Measurements from ENCODE around the gene ABCD4. TPM values are rescaled to one million over a fixed set of nuclear protein-coding genes. Genes with fewer than 3 reads are reported as not detected.
A peak's percentile ranks its signal among the peaks of the same experiment; 100 is the strongest.

The ABCD4 gene
- total RNA-seq, 3 donors from 2014 or later = 38.2 to 57.0 (median 54.7) TPM

GRCh38 chr14:74257078-74257940, 45.4 kb downstream of the ABCD4 start:
- H3K36me3 ChIP-seq = no peaks in the 10 kb centered on the region
- H3K4me1 ChIP-seq = no peaks in the 10 kb centered on the region
- H3K9me3 ChIP-seq = no peaks in the 10 kb centered on the region
- TF ChIP-seq POLR2AphosphoS5 (IDR thresholded peaks at IDR 0.05) (no peak), CTCF (IDR thresholded peaks at IDR 0.05) (peak; percentile 31 to 88 (median 32)), POLR2A (IDR thresholded peaks at IDR 0.05) (no peak)
- no peak overlapping the region for H3K27ac ChIP-seq
- no peaks in the 10 kb centered on the region for H3K27me3 ChIP-seq
- DNase-seq (ENCODE audit: low spot score in 2 of 2) = no peak
- peak overlapping the region; percentile 61 to 80 (median 61) for H3K4me3 ChIP-seq
- intact Hi-C loops (cut with DNase I; ENCODE audit: low total_unique reads) = no loop called here

GRCh38 chr14:74255281-74255680, 47.5 kb downstream of the ABCD4 start:
- Histone ChIP-seq H3K36me3 (no peaks in the 10 kb centered on the region), H3K27me3 (no peaks in the 10 kb centered on the region), H3K9me3 (no peaks in the 10 kb centered on the region), H3K27ac (no peak overlapping the region), H3K4me1 (no peaks in the 10 kb centered on the region), H3K4me3 (no peak overlapping the region)
- intact Hi-C loops (cut with DNase I; ENCODE audit: low total_unique reads) = no loop called here
- TF ChIP-seq POLR2AphosphoS5 (IDR thresholded peaks at IDR 0.05) (no peak), CTCF (IDR thresholded peaks at IDR 0.05) (no peak), POLR2A (IDR thresholded peaks at IDR 0.05) (no peak)
- no peak for DNase-seq (ENCODE audit: low spot score in 2 of 2)

- no peaks in the 10 kb centered on the region for H3K36me3 ChIP-seq
- no peak overlapping the region for H3K4me3 ChIP-seq
- no peaks in the 10 kb centered on the region for H3K9me3 ChIP-seq
- H3K4me1 ChIP-seq = no peaks in the 10 kb centered on the region
- intact Hi-C loops (cut with DNase I; ENCODE audit: low total_unique reads) = no loop called here
- TF ChIP-seq POLR2AphosphoS5 (IDR thresholded peaks at IDR 0.05) (no peak), CTCF (IDR thresholded peaks at IDR 0.05) (no peak), POLR2A (IDR thresholded peaks at IDR 0.05) (no peak)
- H3K27me3 ChIP-seq = peaks cover 0 to 12% of the 10 kb centered on the region in 2 donors
- no peak for DNase-seq (ENCODE audit: low spot score in 2 of 2)
- no peak overlapping the region for H3K27ac ChIP-seq
Measured at GRCh38 chr14:74249433-74250375, 53.0 kb downstream of the ABCD4 start.

- TF ChIP-seq POLR2A (IDR thresholded peaks at IDR 0.05) (no peak), CTCF (IDR thresholded peaks at IDR 0.05) (no peak), POLR2AphosphoS5 (IDR thresholded peaks at IDR 0.05) (no peak)
- H3K4me1 ChIP-seq = no peaks in the 10 kb centered on the region
- no peak overlapping the region for H3K4me3 ChIP-seq
- intact Hi-C loops (cut with DNase I; ENCODE audit: low total_unique reads) = no loop called here
- no peak overlapping the region for H3K27ac ChIP-seq
- no peaks in the 10 kb centered on the region for H3K36me3 ChIP-seq
- peaks cover 0 to 27% of the 10 kb centered on the region in 2 donors for H3K27me3 ChIP-seq
- DNase-seq (ENCODE audit: low spot score in 2 of 2) = no peak
- no peaks in the 10 kb centered on the region for H3K9me3 ChIP-seq
Measured at GRCh38 chr14:74248017-74248416, 54.7 kb downstream of the ABCD4 start.

All from breast epithelium (tissue), 4 donors.